DND-41 (cell line): Measurements from ENCODE around the gene C10orf95.

Experiments used
- ATAC-seq: fragments of 200-7000 bp; cut with Tn5 transposase; 3 replicates; pipeline ENCODE4 v1.9.1; 2021; ENCODE audit warnings: low read depth; ENCODE audit not compliant: insufficient read depth
- DNase-seq: peaks from one replicate; pipeline ENCODE4 v3.0.0-alpha.2; 2020
- H2AFZ ChIP-seq: 2 replicates; pipeline ENCODE4 v1.6.0; 2012; ENCODE audit warnings: low read depth, low read length
- H3K27ac ChIP-seq: 2 replicates; pipeline ENCODE4 v1.5.1; 2012; ENCODE audit warnings: low read length, inconsistent platforms
- H3K27me3 ChIP-seq: fragments of 200-600 bp; sonication (generic); 2 replicates; pipeline ENCODE4 v1.6.0; 2012; ENCODE audit warnings: low read length, mild to moderate bottlenecking, inconsistent platforms; ENCODE audit not compliant: insufficient read depth, poor library complexity
- H3K36me3 ChIP-seq: 2 replicates; pipeline ENCODE4 v1.5.1; 2012; ENCODE audit warnings: low read length, inconsistent platforms; ENCODE audit not compliant: insufficient read depth
- H3K4me1 ChIP-seq: 2 replicates; pipeline ENCODE4 v1.5.1; 2012; ENCODE audit warnings: mild to moderate bottlenecking, low read length; ENCODE audit not compliant: insufficient read depth
- H3K4me2 ChIP-seq: 2 replicates; pipeline ENCODE4 v1.6.0; 2012; ENCODE audit warnings: mild to moderate bottlenecking, moderate library complexity, low read length, inconsistent platforms; ENCODE audit not compliant: insufficient read depth
- H3K4me3 ChIP-seq, 2 experiments: fragments of 200-600 bp in 1 of 2; shearing (Covaris generic) in 1 of 2; 2 replicates each; pipeline ENCODE4 v1.5.1; 2012 to 2016; ENCODE audit warnings: inconsistent platforms in 2 of 2, low read length in 2 of 2, mild to moderate bottlenecking in 2 of 2, low read depth in 1 of 2, moderate library complexity in 1 of 2
- H3K79me2 ChIP-seq: 2 replicates; pipeline ENCODE4 v1.6.0; 2012; ENCODE audit warnings: low read length, inconsistent platforms; ENCODE audit not compliant: insufficient read depth
- H3K9ac ChIP-seq: 2 replicates; pipeline ENCODE4 v1.6.0; 2012; ENCODE audit warnings: low read depth, mild to moderate bottlenecking, inconsistent platforms, low read length, moderate library complexity
- H3K9me3 ChIP-seq: 2 replicates; pipeline ENCODE4 v1.5.1; 2012; ENCODE audit warnings: low read length, moderate library complexity, mild to moderate bottlenecking, inconsistent platforms; ENCODE audit not compliant: insufficient read depth, severe bottlenecking
- H4K20me1 ChIP-seq: 2 replicates; pipeline ENCODE4 v1.6.0; 2012; ENCODE audit warnings: low read length; ENCODE audit not compliant: insufficient read depth
- EZH2 ChIP-seq: IDR thresholded peaks from 3 replicates; pipeline ENCODE4 v1.6.1; 2012; ENCODE audit warnings: borderline replicate concordance, low read depth, mild to moderate bottlenecking, moderate library complexity, low read length, inconsistent platforms; ENCODE audit not compliant: severe bottlenecking
- TF ChIP-seq, protein P1 (sequence below): IDR thresholded peaks from 2 replicates; pipeline ENCODE4 v1.5.1; 2012; ENCODE audit warnings: borderline replicate concordance, low read length, moderate library complexity, mild to moderate bottlenecking; ENCODE audit not compliant: poor library complexity, severe bottlenecking; ENCODE audit errors: extremely low read depth

The C10orf95 gene

GRCh38 chr10:102491136-102491535 lies 39.8 kb upstream of the C10orf95 start:
- Histone ChIP-seq H3K27ac (no peak overlapping the region), H4K20me1 (peaks cover 45% of the 10 kb centered on the region), H3K27me3 (no peaks in the 10 kb centered on the region), H3K79me2 (peaks cover 55% of the 10 kb centered on the region), H3K9me3 (no peaks in the 10 kb centered on the region), H3K4me3 (no peak overlapping the region), H3K4me2 (no peak overlapping the region), H3K36me3 (peaks cover 66% of the 10 kb centered on the region), H3K4me1 (no peaks in the 10 kb centered on the region), H2AFZ (no peak overlapping the region), H3K9ac (no peak overlapping the region)
- ATAC-seq (no peak), DNase-seq (no peak)
- TF ChIP-seq, protein P1, sequence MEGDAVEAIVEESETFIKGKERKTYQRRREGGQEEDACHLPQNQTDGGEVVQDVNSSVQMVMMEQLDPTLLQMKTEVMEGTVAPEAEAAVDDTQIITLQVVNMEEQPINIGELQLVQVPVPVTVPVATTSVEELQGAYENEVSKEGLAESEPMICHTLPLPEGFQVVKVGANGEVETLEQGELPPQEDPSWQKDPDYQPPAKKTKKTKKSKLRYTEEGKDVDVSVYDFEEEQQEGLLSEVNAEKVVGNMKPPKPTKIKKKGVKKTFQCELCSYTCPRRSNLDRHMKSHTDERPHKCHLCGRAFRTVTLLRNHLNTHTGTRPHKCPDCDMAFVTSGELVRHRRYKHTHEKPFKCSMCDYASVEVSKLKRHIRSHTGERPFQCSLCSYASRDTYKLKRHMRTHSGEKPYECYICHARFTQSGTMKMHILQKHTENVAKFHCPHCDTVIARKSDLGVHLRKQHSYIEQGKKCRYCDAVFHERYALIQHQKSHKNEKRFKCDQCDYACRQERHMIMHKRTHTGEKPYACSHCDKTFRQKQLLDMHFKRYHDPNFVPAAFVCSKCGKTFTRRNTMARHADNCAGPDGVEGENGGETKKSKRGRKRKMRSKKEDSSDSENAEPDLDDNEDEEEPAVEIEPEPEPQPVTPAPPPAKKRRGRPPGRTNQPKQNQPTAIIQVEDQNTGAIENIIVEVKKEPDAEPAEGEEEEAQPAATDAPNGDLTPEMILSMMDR = no peak
- no peak for TF ChIP-seq EZH2

GRCh38 chr10:102485093-102485784 lies 33.9 kb upstream of the C10orf95 start:
- Histone ChIP-seq H3K4me2 (no peak overlapping the region), H3K79me2 (peaks cover under 1% of the 10 kb centered on the region), H3K27ac (no peak overlapping the region), H3K4me3 (no peak overlapping the region), H3K4me1 (no peaks in the 10 kb centered on the region), H4K20me1 (peaks cover 25% of the 10 kb centered on the region), H2AFZ (no peak overlapping the region), H3K36me3 (peaks cover 94% of the 10 kb centered on the region), H3K27me3 (no peaks in the 10 kb centered on the region), H3K9me3 (no peaks in the 10 kb centered on the region), H3K9ac (no peak overlapping the region)
- TF ChIP-seq EZH2 = no peak
- TF ChIP-seq, protein P1 = no peak
- ATAC-seq (no peak), DNase-seq (no peak)

DNA sequence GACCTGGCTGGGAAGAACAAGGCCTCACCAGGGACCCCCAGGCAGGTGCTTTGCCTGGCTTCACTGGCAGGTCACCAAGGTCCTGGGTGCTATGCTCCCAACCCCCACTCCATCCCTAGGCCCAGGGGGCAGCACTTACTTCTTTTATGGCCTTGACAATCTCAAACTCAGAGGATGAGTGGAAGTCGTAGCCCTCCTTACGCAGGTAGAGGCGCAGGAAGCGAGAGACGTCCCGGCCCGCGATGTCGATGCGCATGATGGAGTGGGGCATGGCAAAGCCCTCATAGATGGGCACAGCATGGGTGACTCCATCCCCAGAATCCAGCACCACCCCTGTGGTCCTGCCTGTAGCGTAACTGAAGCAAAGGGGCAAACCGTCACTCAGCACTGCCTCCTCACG lies 32.7 kb upstream of the C10orf95 start:
- Histone ChIP-seq H3K4me2 (no peak overlapping the region), H3K4me1 (no peaks in the 10 kb centered on the region), H2AFZ (no peak overlapping the region), H3K27me3 (no peaks in the 10 kb centered on the region), H3K9me3 (no peaks in the 10 kb centered on the region), H3K79me2 (no peaks in the 10 kb centered on the region), H3K9ac (no peak overlapping the region), H4K20me1 (peaks cover 31% of the 10 kb centered on the region), H3K27ac (no peak overlapping the region), H3K36me3 (peaks cover 99% of the 10 kb centered on the region), H3K4me3 (no peak overlapping the region)
- no peak for TF ChIP-seq EZH2
- TF ChIP-seq, protein P1 = no peak
- ATAC-seq (no peak), DNase-seq (no peak)

DNA sequence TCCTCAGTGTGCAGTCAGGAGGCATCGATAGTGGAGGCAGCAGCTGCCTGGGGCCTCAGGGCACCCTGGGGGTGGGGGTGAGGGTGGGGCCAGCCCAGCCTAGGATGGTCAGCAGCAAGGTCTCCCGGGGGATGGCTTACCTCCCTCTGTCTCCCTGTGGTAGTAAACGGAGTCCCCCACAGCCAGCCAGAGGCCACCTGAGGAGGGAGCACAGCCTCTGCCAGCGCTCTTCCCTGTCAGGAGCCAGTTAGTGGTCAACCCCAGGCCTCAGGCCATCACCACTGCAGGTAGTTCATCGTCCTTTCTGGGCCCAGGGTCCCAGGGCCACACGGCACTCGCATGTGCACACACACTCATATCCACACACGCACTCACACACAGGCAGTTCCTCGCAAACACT lies 29.1 kb upstream of the C10orf95 start:
- Histone ChIP-seq H2AFZ (no peak overlapping the region), H3K36me3 (peaks cover 84% of the 10 kb centered on the region), H3K9me3 (no peaks in the 10 kb centered on the region), H3K27ac (no peak overlapping the region), H3K27me3 (no peaks in the 10 kb centered on the region), H3K4me1 (no peaks in the 10 kb centered on the region), H3K79me2 (no peaks in the 10 kb centered on the region), H3K4me3 (no peak overlapping the region), H3K4me2 (no peak overlapping the region), H3K9ac (no peak overlapping the region), H4K20me1 (peaks cover 30% of the 10 kb centered on the region)
- ATAC-seq = no peak
- no peak for TF ChIP-seq EZH2
- TF ChIP-seq, protein P1 = no peak
- DNase-seq = no peak
